Ramos (cell line): ENCODE measurements around the gene GNAT1.
"Not testable (repeated sequence)": the region's sequence is repeated elsewhere in the genome, so short reads cannot be mapped to it uniquely, and the experiment has no call there.

Experiments used
- in situ Hi-C: fragments of 300-500 bp; cut with MboI; formaldehyde crosslinking; loops from one replicate; pipeline ENCODE4 v1.14.3; 2022; ENCODE audit warnings: low sequenced_read_pairs; ENCODE audit not compliant: unreplicated experiment

Gene GNAT1

GRCh38 chr3:50196253-50196801 lies 4.9 kb downstream of the GNAT1 start:
- in situ Hi-C loops, result no loop called here

GRCh38 chr3:50201573-50202315 lies 10.3 kb downstream of the GNAT1 start:
- in situ Hi-C loops, result no loop called here

GRCh38 chr3:50202353-50203112 lies 11.1 kb downstream of the GNAT1 start:
- in situ Hi-C loops, result no loop called here

DNA sequence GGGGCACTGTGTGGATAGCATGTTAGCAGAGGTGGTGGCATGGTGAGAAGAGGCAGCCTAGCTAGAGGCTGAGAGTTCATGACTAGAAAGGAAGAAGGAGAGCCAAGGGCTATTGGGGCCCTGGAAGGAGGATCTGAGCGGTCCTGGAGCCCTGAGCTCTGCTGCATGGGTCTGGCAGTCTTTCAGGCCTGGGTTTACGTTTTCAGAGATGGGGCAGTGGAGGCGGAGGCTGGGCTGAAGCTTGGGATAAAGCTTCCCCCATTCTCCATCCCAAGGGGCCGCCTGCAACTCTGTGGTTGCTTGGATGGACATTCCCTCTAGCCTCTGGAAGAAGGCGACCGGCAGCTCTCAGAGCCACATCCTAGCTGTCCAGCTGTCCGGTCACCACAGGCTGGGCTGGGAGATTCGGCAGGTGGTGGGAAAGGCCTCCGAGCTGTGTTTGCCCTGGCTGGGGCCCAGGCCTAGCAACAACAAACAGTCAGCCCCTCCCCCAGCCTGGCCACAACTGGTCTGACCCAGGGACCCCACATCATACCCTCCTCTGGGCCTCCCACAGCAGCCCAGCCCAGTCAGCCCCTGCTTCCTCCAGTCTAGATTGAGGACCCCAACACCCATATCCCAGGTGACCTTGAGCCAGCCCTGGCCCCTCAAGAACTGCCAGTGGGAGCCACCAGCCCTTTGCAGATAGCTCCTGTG lies 11.9 kb downstream of the GNAT1 start:
- in situ Hi-C loops, result no loop called here

GRCh38 chr3:50203809-50204803 lies 12.7 kb downstream of the GNAT1 start:
- in situ Hi-C loops, result no loop called here

DNA sequence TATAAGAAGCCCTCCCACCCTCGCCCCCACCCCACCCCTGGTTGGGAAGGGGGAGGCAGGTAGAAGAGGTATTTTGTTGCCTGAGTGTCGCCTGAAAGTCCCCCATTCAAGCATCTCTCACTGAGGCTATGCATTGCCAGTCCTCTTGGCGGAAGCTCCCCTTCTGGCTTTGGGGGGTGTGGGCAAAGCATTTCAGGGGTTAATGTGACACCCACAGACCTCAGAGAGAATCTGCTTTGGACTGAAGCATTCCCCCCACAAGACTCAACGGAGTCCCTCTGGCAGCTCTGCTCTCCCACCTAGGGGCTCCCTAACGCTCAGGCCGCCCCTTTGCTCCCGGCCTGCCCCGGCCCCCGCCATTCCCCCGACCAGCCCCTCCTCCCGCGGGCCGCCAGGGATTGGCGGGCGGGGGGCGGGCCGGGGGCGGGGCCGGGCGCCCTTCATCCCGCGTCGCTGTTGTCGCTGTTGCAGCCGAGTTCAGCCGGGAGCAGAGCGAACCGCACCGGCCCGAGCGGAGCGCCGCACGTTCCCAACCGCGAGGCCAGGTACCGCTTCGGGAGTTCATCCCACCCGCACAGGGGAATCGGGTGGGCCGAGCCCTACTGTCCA lies 13.5 kb downstream of the GNAT1 start, which contains the start of gene SLC38A3:
TSS of gene SLC38A3 (plus strand) at position 468 of the 609 bp plus-strand sequence. CDS start 8,929 bp downstream, outside the sequence.
- in situ Hi-C loops, result no loop called here

DNA sequence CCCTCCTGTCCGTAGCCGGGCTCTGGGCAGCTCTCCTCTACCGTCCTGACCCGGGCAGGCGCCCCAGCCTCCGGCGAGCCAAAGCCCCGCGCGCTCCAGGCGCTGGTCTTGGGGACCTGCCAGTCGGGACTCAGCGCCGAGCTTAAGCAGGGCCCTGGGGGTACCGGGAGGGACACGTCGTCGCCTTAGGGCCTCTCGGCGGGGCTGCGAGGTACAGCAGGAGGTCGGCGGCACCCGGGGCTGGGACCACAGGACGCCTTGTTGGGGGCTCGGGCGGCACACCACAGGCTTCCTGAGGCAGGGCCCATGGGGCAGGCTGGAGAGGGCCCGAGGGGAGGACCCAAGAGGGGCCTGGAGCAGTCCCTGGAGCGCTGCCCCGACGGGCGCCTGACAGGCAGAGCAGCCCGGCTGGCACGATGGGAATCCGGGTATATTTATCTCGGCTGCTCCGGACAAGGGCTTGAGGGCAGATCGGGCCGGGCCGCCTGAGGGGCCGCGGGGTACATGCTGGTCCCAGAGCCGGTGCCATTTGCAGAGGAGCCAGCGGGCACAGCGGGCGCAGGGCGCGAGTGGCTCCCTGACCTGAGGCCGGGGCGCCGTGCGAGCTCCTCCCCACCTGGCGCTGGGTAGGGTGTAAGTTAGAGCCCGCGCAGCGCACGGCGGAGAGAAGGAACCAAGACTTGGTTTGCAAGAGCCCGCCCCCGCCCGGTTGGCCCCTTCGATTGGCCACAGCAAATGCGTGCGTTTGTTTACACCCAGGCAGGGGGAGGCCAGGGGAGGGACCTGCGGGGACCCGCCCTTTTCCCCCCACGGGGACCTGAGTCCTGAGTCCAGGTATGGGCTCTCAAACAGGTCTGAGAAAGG lies 14.2 kb downstream of the GNAT1 start:
- in situ Hi-C loops, result no loop called here

DNA sequence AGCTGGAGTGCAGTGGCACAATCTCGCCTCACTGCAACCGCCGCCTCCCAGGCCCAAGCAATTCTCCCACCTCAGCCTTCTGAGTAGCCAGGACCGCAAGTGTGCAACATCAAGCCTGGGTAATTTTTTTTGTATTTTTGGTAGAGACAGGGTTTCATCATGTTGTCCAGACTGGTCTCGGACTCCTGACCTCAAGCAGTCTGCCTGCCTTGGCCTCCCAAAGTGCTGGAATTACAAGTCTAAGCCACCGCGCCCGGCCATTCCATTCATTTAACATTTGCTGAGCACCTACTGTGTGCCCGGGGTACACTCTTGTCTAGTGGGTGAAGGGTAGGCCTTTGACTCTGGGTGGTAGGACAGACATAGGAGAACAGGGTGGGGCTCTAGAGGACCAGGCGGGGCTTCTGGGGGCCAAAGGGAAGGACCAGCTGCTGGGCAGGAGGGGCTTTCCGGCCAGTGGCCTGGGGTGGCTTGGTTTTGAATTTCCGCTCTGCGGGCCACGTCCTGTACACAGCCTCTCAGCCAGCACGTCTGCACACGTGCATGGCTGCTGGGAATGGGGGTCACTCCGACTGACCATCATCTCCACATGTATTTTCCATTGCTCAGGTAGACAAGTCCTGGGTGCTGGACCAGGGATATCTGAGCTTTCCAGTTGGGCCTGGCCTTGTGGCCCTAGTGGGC lies 16.1 kb downstream of the GNAT1 start:
- in situ Hi-C loops, result no loop called here

DNA sequence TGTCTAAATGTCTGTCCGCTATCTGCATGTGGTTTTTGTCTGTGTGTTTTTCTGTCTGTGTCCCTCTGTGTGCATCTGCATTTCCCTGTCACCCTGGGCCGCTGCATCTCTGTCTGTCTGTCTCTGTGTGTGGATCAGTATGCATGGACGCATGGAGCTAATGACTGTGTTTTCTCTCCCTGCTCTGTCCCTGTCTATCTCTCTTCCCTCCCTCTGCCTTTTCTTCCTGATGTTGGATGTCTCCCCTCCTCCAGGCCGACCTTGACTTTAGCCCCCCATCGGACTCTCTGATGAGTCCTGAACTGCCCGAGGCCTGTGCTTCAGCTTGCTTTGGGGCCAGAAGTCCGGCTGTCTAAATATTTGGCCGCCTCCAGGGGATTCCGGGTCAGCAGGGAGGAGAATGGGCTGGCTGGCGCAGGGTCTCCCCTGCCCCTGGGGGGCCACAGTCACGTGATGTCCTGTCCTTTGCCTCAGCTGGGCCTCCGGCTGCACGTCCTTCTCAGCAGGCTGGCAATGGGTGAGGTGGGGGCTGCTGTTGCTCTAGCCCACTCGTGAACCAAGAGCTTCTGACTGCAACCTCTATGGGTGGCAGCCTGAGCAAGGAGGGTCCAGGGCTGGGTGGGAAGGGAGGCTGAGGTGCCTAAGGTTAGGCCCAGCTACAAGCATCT lies 17.4 kb downstream of the GNAT1 start:
- in situ Hi-C loops, result no loop called here

- in situ Hi-C loops, result no loop called here
These were observed 18.7 kb downstream of the GNAT1 start for GRCh38 chr3:50210176-50210509.

- in situ Hi-C loops, result no loop called here
These were observed 19.3 kb downstream of the GNAT1 start for GRCh38 chr3:50210510-50211367.

GRCh38 chr3:50211368-50211717 lies 19.9 kb downstream of the GNAT1 start:
- in situ Hi-C loops, result not testable (repeated sequence)

DNA sequence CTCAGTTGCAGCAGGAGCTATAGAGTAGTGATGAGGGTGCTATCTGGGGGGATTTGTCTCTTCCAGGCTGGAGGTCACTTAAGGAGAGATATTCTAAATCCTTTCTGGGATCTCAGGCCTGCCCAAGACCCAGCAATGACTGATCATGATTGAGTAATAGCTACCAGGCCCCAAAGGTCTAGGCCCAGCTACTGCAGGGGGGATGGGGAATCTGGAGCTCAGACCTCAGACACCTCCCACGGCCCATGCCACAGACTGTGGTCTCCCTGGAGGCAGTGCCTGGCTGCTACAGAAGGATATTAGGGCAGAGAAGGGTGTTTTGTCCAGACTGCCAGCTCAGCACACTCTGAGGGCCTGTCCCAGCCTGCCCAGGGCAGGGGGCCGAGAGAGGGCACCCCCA lies 20.5 kb downstream of the GNAT1 start:
- in situ Hi-C loops, result no loop called here

GRCh38 chr3:50212502-50212901 lies 21.1 kb downstream of the GNAT1 start:
- in situ Hi-C loops, result no loop called here

DNA sequence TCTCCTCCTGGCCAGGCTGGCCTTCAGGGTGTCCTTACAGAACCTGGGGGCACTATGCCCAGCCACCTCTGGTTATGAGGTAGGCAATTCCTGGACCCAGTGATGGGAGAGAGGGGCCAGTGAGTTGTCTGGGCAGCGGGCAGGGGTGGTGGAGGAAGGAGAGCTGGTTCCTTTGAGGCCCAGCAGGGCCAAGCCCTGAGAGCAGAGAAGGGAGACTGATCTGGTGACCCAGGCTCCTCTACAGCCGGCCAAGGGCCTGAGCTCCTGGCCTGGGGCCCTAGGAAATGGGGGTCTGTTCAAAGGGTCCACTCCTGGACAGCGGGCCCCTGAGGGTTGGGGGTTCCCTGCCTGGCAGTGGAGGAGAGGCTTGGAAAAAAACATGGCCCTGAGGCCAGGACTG lies 21.6 kb downstream of the GNAT1 start:
- in situ Hi-C loops, result no loop called here

DNA sequence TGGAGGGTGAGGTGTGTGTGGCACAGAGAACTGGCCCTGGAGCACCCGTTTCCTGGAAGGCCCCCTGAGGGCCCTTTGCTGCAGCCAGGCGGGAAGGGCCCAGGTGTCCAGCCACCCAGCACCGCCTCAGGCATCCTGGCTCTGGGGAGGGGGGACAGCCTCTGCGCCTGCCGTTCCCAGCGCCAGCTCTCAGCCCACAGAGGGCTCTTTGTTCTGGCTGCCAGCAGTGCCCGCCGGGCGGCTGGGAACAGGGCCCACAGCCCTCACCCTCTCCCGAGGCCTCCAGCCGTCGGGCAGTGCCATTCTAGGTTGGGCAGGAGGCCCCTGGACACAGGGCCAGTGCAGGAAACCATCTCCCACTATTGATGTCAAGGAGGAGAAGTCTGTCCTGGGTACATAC lies 22.0 kb downstream of the GNAT1 start:
- in situ Hi-C loops, result no loop called here
